CD4-positive, alpha-beta T cell treated with Interleukin-21 for 1 hour (primary cell): ENCODE results near the gene HNF4A.
"Not testable (repeated sequence)": the region's sequence is repeated elsewhere in the genome, so short reads cannot be mapped to it uniquely, and the experiment has no call there.

ENCODE experiments used
- DNase-seq: peaks from one replicate; pipeline ENCODE4 v3.0.0-alpha.2; 2020

HNF4A gene

GRCh38 chr20:44447827-44448419 lies 92.4 kb downstream of the HNF4A start:
- no peak for DNase-seq

- no peak for DNase-seq
Observed at GRCh38 chr20:44448753-44449546, 93.5 kb downstream of the HNF4A start.

GRCh38 chr20:44449864-44450263 lies 94.4 kb downstream of the HNF4A start:
- no peak for DNase-seq

GRCh38 chr20:44450281-44450889 lies 94.9 kb downstream of the HNF4A start:
- DNase-seq: no peak

- DNase-seq: no peak
Observed at GRCh38 chr20:44450903-44451450, 95.5 kb downstream of the HNF4A start.

- no peak for DNase-seq
Observed at GRCh38 chr20:44454306-44454963, 98.9 kb downstream of the HNF4A start.

- DNase-seq: no peak
Observed at GRCh38 chr20:44455126-44455525, 99.6 kb downstream of the HNF4A start.

GRCh38 chr20:44456611-44457010 lies 101.1 kb downstream of the HNF4A start:
- no peak for DNase-seq

GRCh38 chr20:44457016-44457415 lies 101.5 kb downstream of the HNF4A start:
- DNase-seq: no peak

GRCh38 chr20:44459271-44459670 lies 103.8 kb downstream of the HNF4A start:
- no peak for DNase-seq

- peak; percentile 37 for DNase-seq
Observed at GRCh38 chr20:44460795-44461141, 105.3 kb downstream of the HNF4A start.

- DNase-seq: no peak
Observed at GRCh38 chr20:44461142-44461802, 105.8 kb downstream of the HNF4A start.

- no peak for DNase-seq
Observed at GRCh38 chr20:44461803-44462174, 106.3 kb downstream of the HNF4A start.

GRCh38 chr20:44463466-44463865 lies 108.0 kb downstream of the HNF4A start:
- no peak for DNase-seq

- DNase-seq: no peak
Observed at GRCh38 chr20:44464514-44464913, 109.0 kb downstream of the HNF4A start.

- no peak for DNase-seq
Observed at GRCh38 chr20:44465001-44465560, 109.6 kb downstream of the HNF4A start.

GRCh38 chr20:44467289-44467883 lies 111.9 kb downstream of the HNF4A start:
- no peak for DNase-seq

- DNase-seq: no peak
Observed at GRCh38 chr20:44468044-44468782, 112.7 kb downstream of the HNF4A start.

- DNase-seq: no peak
Observed at GRCh38 chr20:44470327-44470726, 114.8 kb downstream of the HNF4A start.

- DNase-seq: no peak
Observed at GRCh38 chr20:44471481-44471882, 116.0 kb downstream of the HNF4A start.

- not testable (repeated sequence) for DNase-seq
Observed at GRCh38 chr20:44472283-44472682, 116.8 kb downstream of the HNF4A start.

GRCh38 chr20:44475372-44475693 lies 119.8 kb downstream of the HNF4A start:
- no peak for DNase-seq
